DMS79 treated with DMSO at 0.1 percent for 48 hours (cell line): ENCODE results near the gene SLC25A3.
A peak's percentile ranks its signal among the peaks of the same experiment; 100 is the strongest.
"Not testable (repeated sequence)": the region's sequence is repeated elsewhere in the genome, so short reads cannot be mapped to it uniquely, and the experiment has no call there.

Experiments
- DNase-seq: peaks from one replicate; lab custom pipeline; 2025; lab: John Stamatoyannopoulos, UW

Gene SLC25A3

GRCh38 chr12:98593351-98594049, at the start of gene SLC25A3:
TSS of gene SLC25A3 (plus strand) at chr12:98593686. CDS start at chr12:98593979, 293 bp downstream.
- DNase-seq: peak; percentile 97

- DNase-seq: no peak
Measured at GRCh38 chr12:98543701-98544100, 49.8 kb upstream of the SLC25A3 start.

- no peak for DNase-seq
Measured at GRCh38 chr12:98544751-98545150, 48.7 kb upstream of the SLC25A3 start.

- DNase-seq: no peak
Measured at GRCh38 chr12:98549371-98550110, 43.9 kb upstream of the SLC25A3 start.

DNA sequence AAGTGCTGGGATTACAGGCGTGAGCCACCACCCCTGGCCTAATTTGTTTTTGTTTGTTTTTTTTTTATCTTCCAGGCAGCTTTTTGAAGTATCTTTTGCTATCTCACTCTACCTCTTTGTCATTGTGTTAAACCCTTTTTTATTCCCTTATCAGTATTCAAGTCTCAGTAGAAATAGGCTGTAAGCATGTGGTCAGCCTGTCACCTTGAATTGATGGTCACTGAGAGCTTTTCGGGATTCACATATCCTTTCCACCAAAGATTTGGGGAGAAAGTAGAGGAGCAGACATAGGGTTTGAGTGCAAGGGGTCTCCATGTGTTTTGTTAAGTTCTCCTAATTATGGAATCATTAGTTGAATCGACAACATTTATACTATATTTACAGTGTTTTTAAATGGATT, 41.7 kb upstream of the SLC25A3 start:
- no peak for DNase-seq

DNA sequence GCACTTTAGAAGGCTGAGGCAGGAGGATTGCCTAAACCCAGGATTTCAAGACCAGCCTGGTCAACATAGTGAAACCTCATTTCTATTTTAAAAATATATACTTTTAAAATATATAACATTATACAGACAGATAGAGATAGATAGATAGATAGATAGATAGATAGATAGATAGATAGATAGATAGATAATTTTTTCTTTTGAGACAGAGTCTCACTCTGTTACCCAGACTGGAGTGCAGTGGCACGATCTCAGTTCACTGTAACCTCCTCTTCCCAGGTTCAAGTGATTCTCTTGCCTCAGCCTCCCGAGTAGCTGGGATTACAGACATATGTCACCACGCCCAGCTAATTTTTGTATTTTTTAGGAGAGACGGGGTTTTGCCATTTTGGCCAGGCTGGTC, 35.4 kb upstream of the SLC25A3 start:
- not testable (repeated sequence) for DNase-seq

GRCh38 chr12:98559666-98560065, 33.8 kb upstream of the SLC25A3 start:
- no peak for DNase-seq

GRCh38 chr12:98561846-98562245, 31.6 kb upstream of the SLC25A3 start:
- DNase-seq: no peak

- no peak for DNase-seq
Measured at GRCh38 chr12:98572010-98572409, 21.5 kb upstream of the SLC25A3 start.

GRCh38 chr12:98574110-98574509, 19.4 kb upstream of the SLC25A3 start:
- no peak for DNase-seq

DNA sequence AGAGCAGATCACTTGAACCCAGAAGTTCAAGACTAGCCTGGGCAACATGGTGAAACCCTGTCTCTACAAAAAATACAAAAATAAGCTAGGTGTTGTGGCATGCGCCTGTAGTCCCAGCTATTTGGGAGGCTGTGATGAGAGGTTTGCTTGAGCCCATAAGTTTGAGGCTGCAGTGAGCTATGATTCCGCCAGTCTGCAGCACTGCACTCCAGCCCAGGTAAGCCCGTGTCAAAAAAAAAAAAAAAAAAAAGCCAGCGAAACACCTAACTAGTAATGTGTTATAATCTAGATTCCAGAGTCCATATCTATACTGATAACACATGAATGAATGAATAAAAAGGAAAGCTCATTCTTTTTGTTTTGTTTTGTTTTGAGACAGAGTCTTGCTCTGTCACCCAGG, 18.5 kb upstream of the SLC25A3 start:
- no peak for DNase-seq

- DNase-seq: not testable (repeated sequence)
Measured at GRCh38 chr12:98576795-98577194, 16.7 kb upstream of the SLC25A3 start.

GRCh38 chr12:98578392-98578791, 15.1 kb upstream of the SLC25A3 start:
- DNase-seq: no peak

DNA sequence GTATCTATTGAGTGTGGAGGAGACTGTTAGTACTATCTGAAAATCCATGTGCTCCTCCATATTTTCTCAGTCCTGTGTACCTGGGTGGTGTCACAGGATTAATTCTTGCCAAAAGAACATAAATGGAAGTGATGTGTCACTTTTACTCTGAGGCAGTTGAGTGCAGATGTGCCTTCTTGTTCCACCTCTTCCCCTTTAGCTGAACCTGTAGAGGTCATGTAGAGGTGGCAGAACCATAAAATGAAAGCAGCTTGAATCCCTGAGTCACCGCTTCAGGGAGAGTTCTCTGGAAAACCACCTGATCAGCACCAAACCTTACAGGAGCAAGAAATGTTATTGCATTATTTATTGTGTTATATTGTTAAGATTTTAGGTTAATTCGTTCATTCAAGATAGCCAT, 14.7 kb upstream of the SLC25A3 start:
- no peak for DNase-seq

DNA sequence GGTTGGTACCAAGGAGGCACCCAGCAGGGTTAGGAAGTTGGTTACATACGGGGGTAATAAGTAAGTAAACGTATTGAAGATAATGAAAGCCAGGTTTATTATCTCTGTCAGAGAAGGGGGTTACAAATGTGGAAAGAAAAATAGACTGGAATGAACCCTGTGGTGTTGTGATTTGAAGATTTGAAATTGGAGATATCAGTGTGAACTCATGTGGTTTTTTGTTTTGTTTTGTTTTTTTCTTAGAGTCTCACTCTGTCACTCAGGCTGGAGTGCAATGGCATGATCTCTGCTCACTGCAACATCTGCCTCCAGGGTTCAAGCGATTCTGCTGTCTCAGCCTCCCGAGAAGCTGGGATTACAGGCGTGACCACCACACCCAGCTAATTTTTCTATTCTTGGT, 14.1 kb upstream of the SLC25A3 start:
- DNase-seq: no peak

- DNase-seq: no peak
Measured at GRCh38 chr12:98579835-98580234, 13.7 kb upstream of the SLC25A3 start.

GRCh38 chr12:98580695-98581094, 12.8 kb upstream of the SLC25A3 start:
- no peak for DNase-seq

DNA sequence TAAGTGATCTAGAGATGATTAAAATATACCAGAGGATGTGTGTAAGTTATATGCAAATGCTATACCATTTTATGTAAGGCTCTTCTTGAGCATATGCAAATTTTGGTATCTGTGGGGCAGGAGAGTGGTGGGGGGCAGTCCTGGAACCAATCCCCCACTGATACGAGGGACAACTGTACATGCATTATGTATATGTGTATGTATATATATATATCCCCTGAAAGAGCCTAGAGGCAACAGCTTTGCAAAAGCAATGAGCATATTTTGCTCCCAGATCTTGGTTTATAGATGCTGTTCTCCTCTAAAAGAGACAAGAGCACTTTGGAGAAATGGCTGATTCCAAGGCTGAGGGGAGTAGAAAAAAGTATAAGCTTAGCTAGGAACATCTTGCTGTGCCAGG, 12.4 kb upstream of the SLC25A3 start:
- no peak for DNase-seq

DNA sequence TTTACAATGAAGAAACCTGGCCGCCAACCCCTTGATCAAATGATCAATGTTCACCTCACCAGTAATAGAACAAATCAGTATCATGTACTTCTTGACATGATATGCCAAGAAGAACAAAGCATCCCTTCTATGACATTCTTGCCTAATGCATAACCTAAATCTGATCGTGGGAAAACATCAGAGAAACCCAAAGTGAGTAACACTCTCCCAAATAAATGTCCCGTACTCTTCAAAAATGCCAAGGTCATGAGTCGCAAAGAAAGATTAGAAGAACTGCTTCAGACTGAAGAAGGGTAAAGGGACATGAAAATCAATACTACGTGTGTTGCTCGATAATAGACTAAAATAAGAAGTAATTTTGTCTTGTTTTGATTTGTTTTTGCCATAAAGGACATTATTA, 11.4 kb upstream of the SLC25A3 start:
- no peak for DNase-seq

- DNase-seq: peak; percentile 77
Measured at GRCh38 chr12:98587084-98587483, 6.4 kb upstream of the SLC25A3 start.

DNA sequence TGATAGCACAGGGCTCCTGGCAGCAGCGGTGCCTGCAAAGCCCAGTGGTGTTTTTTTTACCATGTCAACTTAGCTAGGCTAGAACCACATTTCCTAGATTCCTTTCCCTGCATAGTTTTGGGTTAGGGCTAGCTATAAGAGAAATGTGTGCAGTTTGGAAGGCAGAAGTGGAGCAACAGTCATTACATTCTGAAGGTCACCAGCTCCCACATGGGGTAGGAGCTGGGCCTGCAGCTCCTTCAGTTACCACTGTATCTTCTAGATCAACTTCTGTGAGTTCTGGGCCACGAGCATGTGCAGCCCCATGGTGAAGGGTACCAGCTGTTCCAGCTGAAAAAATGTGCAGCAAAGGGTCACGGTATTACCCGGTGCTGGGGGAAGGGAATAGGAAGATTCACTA, 2.3 kb upstream of the SLC25A3 start:
- DNase-seq: no peak

GRCh38 chr12:98592825-98593322, 612 bp upstream of the SLC25A3 start:
- no peak for DNase-seq

- peak; percentile 18 for DNase-seq
Measured at GRCh38 chr12:98594050-98594835, 757 bp downstream of the SLC25A3 start.
